Activated T-cell treated with anti-CD3 and anti-CD28 coated beads, Interleukin-2, amount 50 U/mL, for 1 hour (primary cell): ENCODE measurements around the gene ZFHX3.

Experiments
- DNase-seq: peaks from one replicate; pipeline ENCODE4 v3.0.0-alpha.2; 2020

The ZFHX3 gene

GRCh38 chr16:72894293-72895151, 153.4 kb downstream of the ZFHX3 start:
- no peak for DNase-seq

GRCh38 chr16:72891291-72892227, 156.4 kb downstream of the ZFHX3 start:
- DNase-seq = no peak

- no peak for DNase-seq
Observed at GRCh38 chr16:72890587-72890986, 157.3 kb downstream of the ZFHX3 start.

GRCh38 chr16:72889616-72890582, 158.0 kb downstream of the ZFHX3 start:
- DNase-seq = no peak

- no peak for DNase-seq
Observed at GRCh38 chr16:72887537-72887936, 160.4 kb downstream of the ZFHX3 start.

- DNase-seq = no peak
Observed at GRCh38 chr16:72886346-72886974, 161.5 kb downstream of the ZFHX3 start.

GRCh38 chr16:72884573-72884972, 163.4 kb downstream of the ZFHX3 start:
- no peak for DNase-seq

GRCh38 chr16:72884037-72884436, 163.9 kb downstream of the ZFHX3 start:
- no peak for DNase-seq

GRCh38 chr16:72879846-72880245, 168.1 kb downstream of the ZFHX3 start:
- DNase-seq = no peak

GRCh38 chr16:72878301-72879269, 169.3 kb downstream of the ZFHX3 start:
- DNase-seq = no peak

- no peak for DNase-seq
Observed at GRCh38 chr16:72877374-72878028, 170.4 kb downstream of the ZFHX3 start.

- DNase-seq = no peak
Observed at GRCh38 chr16:72876981-72877373, 171.0 kb downstream of the ZFHX3 start.

GRCh38 chr16:72876221-72876620, 171.7 kb downstream of the ZFHX3 start:
- no peak for DNase-seq

GRCh38 chr16:72875291-72876031, 172.5 kb downstream of the ZFHX3 start:
- DNase-seq = no peak

- no peak for DNase-seq
Observed at GRCh38 chr16:72873853-72874252, 174.1 kb downstream of the ZFHX3 start.

GRCh38 chr16:72873044-72873443, 174.9 kb downstream of the ZFHX3 start:
- no peak for DNase-seq

GRCh38 chr16:72865835-72866234, 182.1 kb downstream of the ZFHX3 start:
- DNase-seq = no peak

GRCh38 chr16:72865258-72865657, 182.7 kb downstream of the ZFHX3 start:
- no peak for DNase-seq

GRCh38 chr16:72864130-72864833, 183.6 kb downstream of the ZFHX3 start:
- no peak for DNase-seq
